GM21447 (cell line): ENCODE results near the gene RBM33.
"Not testable (repeated sequence)": the region's sequence is repeated elsewhere in the genome, so short reads cannot be mapped to it uniquely, and the experiment has no call there.

Experiments used
- ATAC-seq: cut with Tn5 transposase; IDR thresholded peaks from one replicate; pipeline ENCODE4 v1.9.1; 2021; ENCODE audit not compliant: unreplicated experiment

RBM33 gene

DNA sequence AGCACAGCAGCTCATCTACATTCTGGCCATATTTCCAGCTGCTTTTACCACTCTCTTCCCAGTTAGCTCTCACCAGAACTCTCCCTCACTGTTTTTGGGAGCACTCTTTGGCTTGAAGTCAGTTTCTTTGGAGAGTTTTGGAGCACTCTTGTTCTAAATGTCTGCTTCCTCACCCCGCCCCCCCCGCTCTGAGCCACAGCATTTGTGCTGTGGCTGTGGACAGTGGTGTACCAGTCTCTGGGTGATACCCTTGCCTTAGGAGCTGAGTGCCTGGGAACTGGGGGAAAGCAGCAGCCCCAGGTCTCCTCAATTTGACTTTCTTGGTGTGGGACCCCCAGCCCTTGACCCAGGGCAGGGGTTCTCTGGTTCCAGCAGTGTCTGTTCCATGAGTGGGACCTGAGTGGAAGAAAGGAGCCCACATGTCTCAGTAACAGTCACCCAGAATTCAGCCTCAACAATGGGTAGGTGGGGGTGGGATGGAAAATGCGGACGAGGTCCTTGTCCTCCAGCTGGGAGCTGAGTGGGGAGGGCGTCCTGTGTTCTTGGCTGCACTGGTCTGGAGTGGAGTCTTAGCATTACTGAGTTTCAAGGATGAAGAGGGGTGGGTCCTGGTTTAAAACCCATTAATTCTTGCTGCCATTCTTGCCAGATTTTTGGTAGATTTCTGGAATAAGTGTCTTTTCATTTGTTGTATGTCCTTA, 18.0 kb downstream of the RBM33 start:
- no peak for ATAC-seq

DNA sequence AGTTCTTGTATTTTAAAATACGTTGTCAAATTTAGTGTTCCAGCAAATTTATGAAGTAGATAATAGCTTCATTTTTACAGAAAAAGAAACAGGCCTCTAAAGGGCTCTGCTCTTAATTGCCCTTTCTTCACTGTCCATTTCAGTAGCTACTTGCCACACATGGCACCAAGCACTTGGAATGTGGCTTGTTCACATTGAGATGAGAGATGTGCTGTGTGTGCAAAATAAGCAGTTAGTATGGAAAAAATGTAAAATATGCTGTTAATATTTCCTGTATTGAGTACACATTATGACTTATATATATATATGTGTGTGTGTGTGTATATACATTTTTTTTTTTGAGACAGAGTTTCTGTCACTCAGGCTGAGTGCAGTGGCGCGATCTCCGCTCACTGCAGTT, 19.5 kb downstream of the RBM33 start:
- ATAC-seq = no peak

DNA sequence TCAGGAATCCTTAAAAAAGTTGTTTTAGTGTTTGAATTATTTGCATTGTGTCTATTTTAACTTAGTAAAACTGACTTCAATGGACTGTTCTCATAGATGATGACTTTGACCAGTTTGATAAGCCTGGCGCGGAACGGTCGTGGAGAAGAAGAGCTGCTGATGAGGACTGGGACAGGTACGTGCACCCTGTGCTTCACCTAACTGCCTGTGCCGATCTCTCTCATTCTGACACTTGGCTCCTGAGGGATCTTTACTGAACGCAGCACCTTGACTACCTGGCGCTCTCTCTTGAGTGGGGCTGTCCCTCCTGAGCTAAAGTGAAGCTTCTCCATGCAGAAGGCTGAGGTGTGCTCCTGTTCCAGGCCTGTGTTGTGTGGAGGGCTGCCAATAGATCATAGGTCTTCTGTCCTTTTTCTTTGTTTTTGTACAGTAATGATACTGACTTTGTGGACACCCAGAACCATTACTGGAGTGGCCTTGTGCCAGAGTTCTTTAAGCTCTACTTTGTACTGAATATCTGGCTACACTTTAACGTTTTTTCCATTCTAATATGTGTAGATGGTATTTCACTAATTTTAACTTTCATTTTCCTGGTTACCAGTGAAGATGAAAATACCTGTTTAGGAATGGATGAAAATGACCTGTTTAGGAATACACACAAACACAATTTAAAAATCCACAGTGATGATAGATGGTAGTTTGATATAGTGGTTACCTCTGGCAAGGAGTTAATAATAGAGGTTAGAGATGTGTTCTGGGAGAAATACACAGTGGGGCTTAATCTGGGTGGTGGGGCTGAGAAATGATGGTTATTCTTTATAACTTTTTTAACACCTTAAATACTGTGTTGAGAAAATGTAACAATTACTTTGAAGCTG, 20.9 kb downstream of the RBM33 start:
- ATAC-seq = no peak

DNA sequence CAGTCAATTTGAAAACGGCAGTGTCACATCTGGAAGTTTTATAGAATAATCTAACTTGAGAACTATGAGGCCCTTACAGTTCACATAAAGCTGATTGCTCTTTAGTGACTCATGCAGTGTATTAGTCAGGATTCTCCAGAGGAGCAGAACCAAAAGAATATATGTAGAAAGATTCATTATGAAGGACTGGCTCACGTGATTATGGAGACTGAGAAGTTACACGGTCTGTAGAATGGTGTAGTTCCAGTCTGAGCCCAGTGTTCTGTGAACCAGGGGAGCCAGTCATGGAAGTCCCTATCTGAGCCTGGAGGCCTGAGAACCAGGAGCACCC, 21.5 kb downstream of the RBM33 start:
- ATAC-seq = no peak

DNA sequence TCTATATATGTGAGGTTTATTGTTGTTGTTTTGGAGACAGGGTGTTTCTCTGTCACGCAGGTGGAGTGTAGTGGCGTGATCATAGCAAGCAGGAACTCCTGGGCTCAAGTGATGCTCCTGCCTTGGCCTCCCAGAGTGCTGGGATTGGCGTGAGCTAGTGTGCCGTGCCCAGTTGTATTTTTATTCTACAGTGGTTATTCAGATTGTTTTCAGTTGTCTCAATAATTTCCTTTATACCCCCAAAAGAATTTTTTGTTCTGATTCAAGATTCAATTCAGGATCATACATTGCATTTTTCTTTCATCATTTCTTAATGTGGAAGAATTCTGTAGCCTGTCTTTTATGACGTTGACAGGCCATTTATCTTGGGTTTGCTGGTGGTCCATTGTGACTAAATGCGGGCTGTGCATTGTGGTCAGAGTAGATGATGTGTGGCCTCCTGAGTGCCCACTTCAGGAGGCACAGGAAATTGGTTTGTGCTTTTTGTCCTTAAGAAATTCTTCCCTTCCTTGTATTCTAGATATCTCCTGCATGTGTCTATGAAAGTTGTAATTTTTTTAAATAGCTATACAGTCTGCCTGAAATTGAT, 22.9 kb downstream of the RBM33 start:
- ATAC-seq = no peak

DNA sequence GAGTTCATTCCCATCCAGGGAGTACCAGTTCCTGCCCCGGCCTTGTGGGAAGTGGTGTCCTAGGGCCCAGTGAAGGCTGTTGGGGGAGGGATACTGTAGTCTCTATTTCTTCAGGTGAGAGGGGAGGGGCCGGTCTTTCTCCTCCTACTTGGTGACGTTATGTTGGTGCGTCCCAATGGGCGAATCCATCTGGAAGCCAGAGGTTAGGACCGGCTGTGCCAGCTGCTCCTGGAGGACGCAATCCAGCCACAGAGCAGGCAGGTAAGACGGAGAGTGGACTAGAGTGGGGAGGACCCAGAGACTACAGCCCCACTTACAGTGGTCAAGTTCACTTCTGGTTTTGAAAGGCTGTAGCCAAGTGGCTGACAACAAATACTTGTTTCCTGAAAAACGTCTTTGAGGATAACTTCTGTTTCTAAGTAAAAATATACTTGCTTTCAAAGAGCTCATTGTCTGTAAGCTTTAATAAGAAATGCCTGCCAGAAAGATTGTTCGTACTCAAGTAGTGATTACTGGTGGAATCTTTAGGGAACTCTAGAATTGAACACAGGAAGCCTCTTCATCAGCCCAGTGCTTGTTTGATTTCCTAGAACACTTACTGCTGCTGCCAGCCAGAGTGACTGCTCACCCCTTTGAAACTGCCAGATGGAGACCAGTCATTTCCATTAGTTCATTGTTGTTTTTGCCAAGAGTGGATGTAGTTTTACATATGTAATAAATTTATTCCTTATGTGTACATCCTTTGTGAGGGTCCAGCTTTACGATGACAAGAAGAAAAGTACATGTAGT, 25.4 kb downstream of the RBM33 start:
- no peak for ATAC-seq

DNA sequence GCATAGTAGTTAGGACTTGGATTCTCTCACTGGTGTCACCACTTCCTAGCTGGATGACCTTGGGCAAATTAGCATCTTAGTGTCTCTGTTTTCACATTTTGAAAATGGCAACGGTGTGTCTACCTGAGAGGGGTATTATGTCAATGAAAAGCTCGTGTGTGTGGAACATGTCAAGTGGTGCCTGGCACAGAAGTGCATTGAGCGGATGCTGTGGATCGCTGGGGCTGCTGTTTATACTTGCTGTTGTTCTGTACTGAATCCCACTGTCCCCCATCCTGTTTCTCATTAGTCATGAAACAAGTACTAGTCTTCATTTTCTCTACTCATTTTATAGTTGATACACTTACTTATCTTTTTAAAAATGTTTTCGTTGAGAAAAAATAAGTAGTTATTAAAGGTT, 26.1 kb downstream of the RBM33 start:
- no peak for ATAC-seq

DNA sequence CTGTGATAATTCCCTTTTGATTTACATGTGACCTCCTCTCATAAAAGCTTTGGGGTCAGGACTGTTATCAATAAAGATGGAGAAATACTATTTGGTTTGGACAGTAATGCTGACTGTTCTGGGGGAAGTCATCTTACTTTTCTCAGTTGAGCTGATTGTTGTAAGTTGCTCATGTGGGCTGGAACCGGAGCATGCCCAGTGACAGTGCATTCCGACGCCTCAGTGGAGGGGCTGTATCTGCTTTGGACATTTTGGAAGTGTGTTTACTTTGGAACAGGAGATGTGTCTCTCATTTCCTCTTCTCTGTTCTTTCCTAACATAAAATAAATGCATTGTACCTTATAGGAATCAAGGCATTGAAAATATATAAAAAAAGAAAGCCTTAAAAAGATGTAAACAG, 30.1 kb downstream of the RBM33 start:
- no peak for ATAC-seq

DNA sequence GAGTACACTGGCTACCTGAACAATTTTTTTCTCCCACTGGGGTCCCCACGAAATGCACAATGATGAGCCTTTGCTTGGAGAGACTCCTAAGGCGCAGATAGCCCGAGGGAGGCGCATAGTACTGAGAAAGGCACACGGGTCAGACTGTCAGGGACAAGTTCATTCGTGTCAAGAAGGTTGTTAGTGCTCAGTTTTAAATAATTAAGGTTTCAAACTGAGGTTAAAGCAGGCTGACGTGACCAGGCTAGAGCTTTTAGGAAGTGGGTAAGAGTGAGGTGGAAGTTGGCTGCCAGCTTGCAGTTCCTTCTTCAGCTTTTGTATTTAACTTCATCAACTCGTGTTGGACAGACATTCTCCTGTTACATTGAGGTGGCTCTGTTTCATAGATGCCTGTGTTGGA, 31.6 kb downstream of the RBM33 start:
- ATAC-seq = peak; percentile 69

DNA sequence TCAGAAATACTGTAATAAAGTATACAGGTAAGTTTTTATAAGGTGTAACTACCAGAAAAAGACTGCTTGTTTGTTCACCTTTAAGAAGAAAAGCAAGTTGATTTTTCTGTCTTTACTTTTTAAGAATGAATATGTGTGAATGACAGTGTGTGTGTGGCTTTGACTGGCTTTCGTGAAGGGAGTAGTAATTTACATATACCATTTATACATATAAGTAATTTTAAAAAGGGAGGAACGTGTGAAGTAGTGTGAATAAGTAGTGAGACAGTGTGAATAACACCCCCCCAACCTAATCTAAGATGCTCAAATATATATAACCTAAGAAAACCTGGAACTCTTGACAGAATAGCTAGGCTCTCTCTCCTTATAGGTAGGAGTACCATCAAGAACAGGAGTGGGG, 33.2 kb downstream of the RBM33 start:
- ATAC-seq = no peak

DNA sequence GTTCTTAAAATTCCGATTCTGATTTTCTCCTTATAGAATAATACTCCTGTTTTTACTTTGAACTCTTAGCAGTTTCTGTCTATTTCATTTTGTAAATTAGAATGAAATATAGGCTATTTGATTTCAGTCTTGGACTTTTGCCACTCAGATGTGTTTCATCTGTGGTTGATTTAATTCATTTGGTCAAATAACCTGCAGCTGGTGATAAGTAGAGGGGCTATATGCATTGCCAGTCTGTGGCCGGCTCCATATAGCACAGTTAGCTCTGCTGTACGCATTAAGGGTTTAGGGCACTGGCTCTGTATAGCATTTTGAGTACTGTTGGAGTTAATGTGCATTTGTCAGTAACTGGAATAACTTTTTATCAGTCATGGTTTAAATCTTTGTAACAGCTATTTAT, 35.7 kb downstream of the RBM33 start:
- ATAC-seq = no peak

DNA sequence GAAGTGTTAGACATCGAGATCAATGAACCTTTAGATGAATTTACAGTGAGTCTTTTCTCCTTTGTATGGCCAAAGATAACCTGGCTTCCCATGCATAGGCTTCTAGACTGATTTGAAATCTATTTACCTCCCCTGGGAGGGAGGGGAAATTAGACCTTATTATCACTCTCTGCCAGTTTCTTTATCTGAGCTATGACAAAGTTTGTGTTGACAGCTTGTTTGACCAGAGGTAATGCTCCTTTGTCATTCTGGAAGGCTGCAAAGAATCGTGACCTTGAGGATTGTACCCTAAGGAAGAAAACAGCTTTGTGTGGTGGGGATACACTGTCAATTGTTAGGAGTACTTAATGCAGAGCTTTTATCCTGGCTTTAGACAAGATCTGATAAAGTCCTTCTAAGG, 36.4 kb downstream of the RBM33 start:
- no peak for ATAC-seq

DNA sequence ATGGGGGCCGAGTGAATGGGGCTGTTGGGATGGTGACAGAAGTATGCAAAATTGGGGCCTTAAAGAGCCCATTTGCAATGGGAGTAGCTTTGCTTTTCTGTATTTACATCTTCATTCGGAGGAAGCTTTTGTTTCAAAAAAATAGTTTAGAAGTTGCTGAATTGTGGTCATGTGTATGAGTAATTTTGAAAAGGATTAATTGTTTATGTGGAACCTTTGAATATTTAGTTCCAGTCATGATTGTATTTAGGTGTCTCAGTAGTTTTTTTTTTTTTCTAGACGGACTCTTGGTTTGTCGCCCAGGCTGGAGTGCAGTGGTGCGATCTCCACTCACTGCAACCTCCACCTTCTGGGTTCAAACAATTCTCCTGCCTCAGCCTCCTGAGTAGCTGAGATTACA, 37.2 kb downstream of the RBM33 start:
- no peak for ATAC-seq

DNA sequence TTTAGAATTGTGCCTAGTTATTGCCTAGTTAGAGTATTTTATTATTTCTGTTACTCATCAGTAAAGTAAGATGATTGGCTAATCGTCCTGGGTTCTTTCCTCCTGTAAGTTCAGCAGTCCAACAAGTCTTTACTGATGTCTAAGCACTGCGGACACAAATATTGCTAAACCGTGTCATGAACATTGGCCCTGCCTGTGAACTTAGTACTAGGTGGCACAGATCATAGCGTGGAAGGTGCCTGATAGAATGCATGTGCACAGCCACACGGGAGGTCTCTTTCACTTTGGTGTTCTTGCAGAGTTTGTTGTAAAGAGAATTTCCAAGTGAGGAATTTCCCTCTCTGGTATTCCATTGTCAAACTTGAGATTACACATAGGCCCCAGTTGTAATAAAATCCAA, 38.0 kb downstream of the RBM33 start:
- ATAC-seq = no peak

DNA sequence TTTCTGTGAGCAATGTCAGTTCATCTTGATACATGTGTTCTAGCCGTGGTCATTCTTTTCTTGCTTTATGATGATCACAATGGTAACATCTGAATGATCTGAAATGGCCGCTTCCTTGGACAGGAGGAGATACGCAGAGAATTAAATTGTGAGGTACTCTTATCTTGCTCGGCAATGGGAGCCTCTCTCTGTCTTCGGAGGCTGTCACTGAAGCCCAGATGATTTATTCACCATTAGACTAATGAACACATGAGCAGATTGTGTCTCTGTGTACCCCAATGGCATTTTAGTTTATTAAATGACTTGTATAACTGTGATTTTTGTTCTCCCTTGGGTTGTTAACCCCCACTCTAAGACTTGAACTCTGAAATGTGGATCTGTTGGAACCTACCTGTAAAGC, 38.6 kb downstream of the RBM33 start:
- ATAC-seq = no peak

DNA sequence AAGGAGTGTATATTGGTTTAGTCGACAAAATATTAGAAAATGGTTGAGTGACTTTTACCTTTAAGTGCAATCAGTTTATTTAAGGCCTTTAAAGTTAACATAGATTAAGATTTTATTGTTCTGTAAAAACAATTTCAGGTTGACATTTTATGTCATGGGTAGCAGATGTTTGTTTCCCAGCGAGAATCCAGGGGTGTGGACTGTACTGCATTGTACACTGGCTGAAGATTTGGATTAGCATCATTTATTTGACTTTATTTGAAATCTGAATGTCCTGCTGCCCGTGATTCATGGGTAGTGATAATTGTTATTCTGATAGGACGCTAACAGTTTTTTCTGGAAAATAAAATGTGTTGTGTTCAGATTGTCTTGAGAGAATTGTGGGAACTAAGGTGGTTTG, 39.3 kb downstream of the RBM33 start:
- ATAC-seq = no peak

DNA sequence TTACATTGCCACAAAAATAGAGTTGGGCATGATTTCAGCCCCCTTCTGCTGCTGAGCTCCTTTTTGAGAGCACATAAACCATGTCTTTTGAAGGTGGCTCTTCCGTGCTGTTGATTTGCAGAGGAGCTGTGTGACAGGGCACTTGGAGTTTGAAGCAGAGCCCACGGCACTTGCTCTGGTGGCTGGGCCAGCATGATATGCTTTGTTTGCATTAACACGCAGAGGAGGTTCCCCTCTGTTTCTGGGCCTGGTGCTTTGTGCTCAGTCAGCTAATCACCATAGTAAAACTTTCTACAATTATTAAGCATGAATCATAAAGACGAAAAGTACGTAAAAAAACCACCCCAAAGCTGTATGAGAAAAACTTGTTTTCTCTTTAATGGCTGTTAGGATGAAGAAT, 40.1 kb downstream of the RBM33 start:
- ATAC-seq = no peak

DNA sequence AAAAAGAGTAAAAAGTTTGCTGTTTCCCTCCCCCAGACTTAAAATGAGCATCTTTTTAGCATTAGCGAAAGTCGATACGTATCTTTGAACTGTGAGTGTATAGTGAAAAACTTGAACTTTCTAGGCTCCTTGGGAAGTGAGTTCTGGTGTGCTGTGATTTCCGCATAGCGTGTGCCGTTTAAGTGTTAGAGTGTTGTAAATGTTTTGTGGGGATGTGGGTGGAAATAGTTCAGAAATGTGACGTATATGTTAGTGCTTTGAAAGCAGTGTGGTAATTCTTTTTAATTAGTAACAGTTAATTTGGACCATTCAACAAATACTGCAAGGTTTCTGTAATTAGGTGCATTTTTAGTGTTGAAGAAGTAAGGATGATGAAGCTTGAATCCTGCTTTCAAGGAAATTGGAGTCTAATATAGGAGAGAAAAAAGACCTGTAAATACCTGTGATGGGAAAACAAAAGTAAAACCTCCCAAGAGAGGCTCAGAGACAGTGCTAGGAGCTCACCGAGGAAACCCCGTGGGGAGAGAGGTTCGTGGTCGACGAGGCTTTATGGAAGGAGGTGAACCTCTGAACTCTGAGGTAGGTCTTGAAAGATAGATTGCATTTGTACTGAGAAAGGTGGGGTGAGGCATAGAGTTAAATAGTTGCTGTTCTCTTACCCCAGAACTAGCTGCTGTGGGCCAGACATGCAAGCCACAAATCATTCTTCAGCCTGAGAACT, 40.8 kb downstream of the RBM33 start:
- ATAC-seq = peak; percentile 68

DNA sequence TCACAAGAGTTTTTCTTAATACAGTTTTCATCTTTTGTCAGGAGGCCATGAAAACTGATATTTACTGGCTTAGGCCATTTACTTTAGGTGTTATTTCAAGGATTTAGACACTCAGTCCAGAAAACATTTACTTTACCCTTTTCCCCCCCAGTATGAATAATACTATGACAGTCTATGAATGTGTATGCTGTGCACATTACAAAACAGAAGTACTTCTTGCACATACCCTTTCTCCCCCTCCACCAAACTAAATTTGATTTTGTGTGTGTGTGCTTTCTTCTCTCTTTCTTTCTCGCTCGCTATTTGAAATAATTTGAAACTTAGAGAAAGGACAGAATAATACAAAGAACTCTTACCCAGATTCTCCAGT, 41.3 kb downstream of the RBM33 start:
- ATAC-seq = no peak

DNA sequence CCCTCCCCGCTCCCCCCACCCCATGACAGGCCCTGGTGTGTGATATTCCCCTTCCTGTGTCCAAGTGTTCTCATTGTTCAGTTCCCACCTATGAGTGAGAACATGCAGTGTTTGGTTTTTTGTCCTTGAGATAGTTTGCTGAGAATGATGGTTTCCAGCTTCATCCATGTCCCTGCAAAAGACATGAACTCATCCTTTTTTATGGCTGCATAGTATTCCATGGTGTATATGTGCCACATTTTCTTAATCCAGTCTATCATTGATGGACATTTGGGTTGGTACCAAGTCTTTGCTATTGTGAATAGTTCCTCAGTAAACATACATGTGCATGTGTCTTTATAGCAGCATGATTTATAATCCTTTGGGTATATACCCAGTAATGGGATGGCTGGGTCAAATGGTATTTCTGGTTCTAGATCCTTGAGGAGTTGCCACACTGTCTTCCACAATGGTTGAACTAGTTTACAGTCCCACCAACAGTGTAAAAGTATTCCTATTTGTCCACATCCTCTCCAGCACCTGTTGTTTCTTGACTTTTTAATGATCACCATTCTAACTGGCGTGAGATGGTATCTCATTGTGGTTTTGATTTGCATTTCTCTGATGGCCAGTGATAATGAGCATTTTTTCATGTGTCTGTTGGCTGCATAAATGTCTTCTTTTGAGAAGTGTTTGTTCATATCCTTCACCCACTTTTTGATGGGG, 42.3 kb downstream of the RBM33 start:
- not testable (repeated sequence) for ATAC-seq
